ENCODE results near the gene LAMB4.

Gene LAMB4

DNA sequence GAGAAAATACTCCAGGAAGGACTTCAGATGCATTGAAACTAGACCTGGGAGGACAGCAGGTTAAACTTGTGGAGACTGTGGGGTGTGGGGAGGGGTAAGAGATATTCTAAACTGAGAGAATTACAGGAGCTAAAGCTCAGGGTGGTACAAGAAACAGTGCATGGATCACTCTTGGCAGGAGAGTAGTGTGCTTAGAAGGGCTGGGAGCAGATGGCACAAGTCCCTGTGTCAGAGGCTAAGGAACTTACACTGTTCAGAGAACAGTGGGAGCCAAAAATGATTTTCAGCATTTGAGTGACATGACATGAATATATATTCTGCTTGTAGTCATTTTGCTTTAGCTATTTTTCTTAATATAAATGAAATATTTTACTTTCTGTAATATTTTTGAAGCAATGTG lies 91.2 kb downstream of the LAMB4 start:
- H3K4me1 ChIP-seq (ENCODE audit: insufficient read depth, low read length, severe bottlenecking), result no peaks in the 10 kb centered on the region
- no peak overlapping the region for H3K9ac ChIP-seq (ENCODE audit: low read length)
- H3K79me2 ChIP-seq (ENCODE audit: insufficient read depth, low read length), result no peaks in the 10 kb centered on the region
- H3K4me3 ChIP-seq (ENCODE audit: low read depth, low read length, poor library complexity, severe bottlenecking), result no peak overlapping the region
- H3K9me3 ChIP-seq (ENCODE audit: low read length), result no peaks in the 10 kb centered on the region
- TF ChIP-seq EZH2 (IDR thresholded peaks at IDR 0.05; ENCODE audit: borderline replicate concordance, low read length), result no peak
- TF ChIP-seq, protein P1, sequence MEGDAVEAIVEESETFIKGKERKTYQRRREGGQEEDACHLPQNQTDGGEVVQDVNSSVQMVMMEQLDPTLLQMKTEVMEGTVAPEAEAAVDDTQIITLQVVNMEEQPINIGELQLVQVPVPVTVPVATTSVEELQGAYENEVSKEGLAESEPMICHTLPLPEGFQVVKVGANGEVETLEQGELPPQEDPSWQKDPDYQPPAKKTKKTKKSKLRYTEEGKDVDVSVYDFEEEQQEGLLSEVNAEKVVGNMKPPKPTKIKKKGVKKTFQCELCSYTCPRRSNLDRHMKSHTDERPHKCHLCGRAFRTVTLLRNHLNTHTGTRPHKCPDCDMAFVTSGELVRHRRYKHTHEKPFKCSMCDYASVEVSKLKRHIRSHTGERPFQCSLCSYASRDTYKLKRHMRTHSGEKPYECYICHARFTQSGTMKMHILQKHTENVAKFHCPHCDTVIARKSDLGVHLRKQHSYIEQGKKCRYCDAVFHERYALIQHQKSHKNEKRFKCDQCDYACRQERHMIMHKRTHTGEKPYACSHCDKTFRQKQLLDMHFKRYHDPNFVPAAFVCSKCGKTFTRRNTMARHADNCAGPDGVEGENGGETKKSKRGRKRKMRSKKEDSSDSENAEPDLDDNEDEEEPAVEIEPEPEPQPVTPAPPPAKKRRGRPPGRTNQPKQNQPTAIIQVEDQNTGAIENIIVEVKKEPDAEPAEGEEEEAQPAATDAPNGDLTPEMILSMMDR (IDR thresholded peaks at IDR 0.05; ENCODE audit: low read length), result no peak
- H3F3A ChIP-seq (ENCODE audit: insufficient read depth, low read length), result no peaks in the 10 kb centered on the region
- no peak overlapping the region for H3K27ac ChIP-seq (ENCODE audit: low read depth, low read length, poor library complexity, severe bottlenecking)
- no peaks in the 10 kb centered on the region for H3K9me2 ChIP-seq (ENCODE audit: low read depth, low read length)
- H4K20me1 ChIP-seq (ENCODE audit: insufficient read depth, low read length), result no peaks in the 10 kb centered on the region
- H3K4me2 ChIP-seq (ENCODE audit: low read length), result no peak overlapping the region
- H3K36me3 ChIP-seq (ENCODE audit: insufficient read depth, low read length), result no peaks in the 10 kb centered on the region
- H2AFZ ChIP-seq (ENCODE audit: low read length), result no peak overlapping the region
- H3K27me3 ChIP-seq (ENCODE audit: insufficient read depth, low read length), result no peaks in the 10 kb centered on the region

GRCh38 chr7:108037741-108038140 lies 92.4 kb downstream of the LAMB4 start:
- no peak overlapping the region for H3K4me2 ChIP-seq (ENCODE audit: low read length)
- H3K27me3 ChIP-seq (ENCODE audit: insufficient read depth, low read length), result no peaks in the 10 kb centered on the region
- H3K4me1 ChIP-seq (ENCODE audit: insufficient read depth, low read length, severe bottlenecking), result no peaks in the 10 kb centered on the region
- no peak overlapping the region for H3K9ac ChIP-seq (ENCODE audit: low read length)
- H3K9me2 ChIP-seq (ENCODE audit: low read depth, low read length), result no peaks in the 10 kb centered on the region
- H3K4me3 ChIP-seq (ENCODE audit: low read depth, low read length, poor library complexity, severe bottlenecking), result no peak overlapping the region
- H3F3A ChIP-seq (ENCODE audit: insufficient read depth, low read length), result no peaks in the 10 kb centered on the region
- H3K36me3 ChIP-seq (ENCODE audit: insufficient read depth, low read length), result no peaks in the 10 kb centered on the region
- TF ChIP-seq, protein P1 (IDR thresholded peaks at IDR 0.05; ENCODE audit: low read length), result no peak
- no peak for TF ChIP-seq EZH2 (IDR thresholded peaks at IDR 0.05; ENCODE audit: borderline replicate concordance, low read length)
- H3K79me2 ChIP-seq (ENCODE audit: insufficient read depth, low read length), result no peaks in the 10 kb centered on the region
- no peak overlapping the region for H2AFZ ChIP-seq (ENCODE audit: low read length)
- no peaks in the 10 kb centered on the region for H4K20me1 ChIP-seq (ENCODE audit: insufficient read depth, low read length)
- no peaks in the 10 kb centered on the region for H3K9me3 ChIP-seq (ENCODE audit: low read length)
- no peak overlapping the region for H3K27ac ChIP-seq (ENCODE audit: low read depth, low read length, poor library complexity, severe bottlenecking)

DNA sequence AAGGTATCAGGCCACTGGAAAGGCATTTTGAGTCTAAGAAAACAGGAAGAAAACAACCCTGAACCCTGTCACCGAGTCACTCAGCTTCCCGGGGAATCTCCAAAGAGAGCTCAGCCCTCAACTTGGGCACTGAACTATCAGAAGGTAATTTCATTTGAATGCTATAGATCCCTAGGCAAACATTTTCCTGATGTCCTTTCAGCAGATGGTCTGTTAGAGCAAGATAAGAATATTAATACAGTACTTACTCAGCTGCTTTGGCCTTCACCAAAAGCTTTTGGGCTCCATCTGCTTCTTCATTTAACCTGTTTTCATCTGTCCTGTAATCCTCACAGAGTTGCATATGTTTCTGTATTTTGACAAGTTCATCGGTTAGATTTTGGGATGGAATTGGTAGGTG lies 93.0 kb downstream of the LAMB4 start:
- Histone ChIP-seq H3F3A (ENCODE audit: insufficient read depth, low read length) (no peaks in the 10 kb centered on the region), H3K4me2 (ENCODE audit: low read length) (no peak overlapping the region), H3K36me3 (ENCODE audit: insufficient read depth, low read length) (no peaks in the 10 kb centered on the region), H3K79me2 (ENCODE audit: insufficient read depth, low read length) (no peaks in the 10 kb centered on the region), H4K20me1 (ENCODE audit: insufficient read depth, low read length) (no peaks in the 10 kb centered on the region), H3K9me2 (ENCODE audit: low read depth, low read length) (no peaks in the 10 kb centered on the region), H2AFZ (ENCODE audit: low read length) (no peak overlapping the region), H3K27me3 (ENCODE audit: insufficient read depth, low read length) (no peaks in the 10 kb centered on the region), H3K4me1 (ENCODE audit: insufficient read depth, low read length, severe bottlenecking) (no peaks in the 10 kb centered on the region), H3K9me3 (ENCODE audit: low read length) (no peaks in the 10 kb centered on the region), H3K4me3 (ENCODE audit: low read depth, low read length, poor library complexity, severe bottlenecking) (no peak overlapping the region), H3K9ac (ENCODE audit: low read length) (no peak overlapping the region), H3K27ac (ENCODE audit: low read depth, low read length, poor library complexity, severe bottlenecking) (no peak overlapping the region)
- TF ChIP-seq EZH2 (IDR thresholded peaks at IDR 0.05; ENCODE audit: borderline replicate concordance, low read length), result no peak
- TF ChIP-seq, protein P1 (IDR thresholded peaks at IDR 0.05; ENCODE audit: low read length), result no peak

All from OCI-LY1 (cell line).